ENCODE results near the gene DERL2. TPM values are rescaled to one million over a fixed set of nuclear protein-coding genes. Genes with fewer than 3 reads are reported as not detected.
A peak's percentile ranks its signal among the peaks of the same experiment; 100 is the strongest.
"Not testable (repeated sequence)": the region's sequence is repeated elsewhere in the genome, so short reads cannot be mapped to it uniquely, and the experiment has no call there.

DERL2 gene
- total and polyA plus RNA-seq, 9 of the 15 experiments (the other 6 are each of a cell fraction or from before 2014, with no cell fraction given): 11.5 to 105 (median 30.7) TPM

DNA sequence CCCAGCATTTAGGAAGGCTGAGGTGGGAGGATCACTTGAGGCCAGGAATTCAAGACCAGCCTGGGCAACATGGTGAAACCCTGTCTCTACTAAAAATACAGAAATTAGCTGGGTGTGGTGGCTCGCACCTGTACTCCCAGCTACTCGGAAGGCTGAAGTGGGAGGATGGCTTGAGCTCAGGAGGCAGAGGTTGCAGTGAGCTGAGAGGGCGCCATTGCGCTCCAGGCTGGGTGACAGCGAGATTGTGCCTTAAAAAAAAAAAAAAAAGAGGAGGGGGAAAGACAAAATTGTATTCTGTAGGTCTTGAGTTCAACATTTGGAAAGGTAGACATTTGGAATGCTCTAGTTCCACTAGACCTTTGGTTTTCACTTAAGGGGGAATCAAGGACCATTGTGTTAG lies 54.7 kb downstream of the DERL2 start:
- H3K27me3 ChIP-seq (ENCODE audit: control insufficient read depth in 2 of 2, insufficient read depth in 2 of 2, low read length in 2 of 2); H2AFZ ChIP-seq (ENCODE audit: low read depth, low read length); BruUV-seq (replicated peaks); H3K9me3 ChIP-seq (replicated peaks; ENCODE audit: control insufficient read depth, insufficient read depth, low read depth, low read length); H3K27ac ChIP-seq (ENCODE audit: extremely low read depth, low read depth, low read length); CTCF ChIA-PET (ENCODE audit: low intra/inter-chr PET ratio); H3K4me3 ChIP-seq; H4K20me1 ChIP-seq (replicated peaks; ENCODE audit: control insufficient read depth, insufficient read depth, low read length); H3K4me1 ChIP-seq (replicated peaks in 1 of 2; ENCODE audit: control insufficient read depth in 2 of 2, insufficient read depth in 2 of 2, low read length in 2 of 2); H3K9me1 ChIP-seq (ENCODE audit: control insufficient read depth, insufficient read depth, low read length); intact Hi-C loops (cut with micrococcal nuclease); H3K9ac ChIP-seq (ENCODE audit: insufficient read depth in 1 of 2, low read depth in 2 of 2, low read length in 2 of 2); H3K4me2 ChIP-seq (ENCODE audit: insufficient read depth, low read length); in situ Hi-C loops (cut with MboI): not testable (repeated sequence)
- ATAC-seq (peak; percentile 73), FAIRE-seq (peak; percentile 58), DNase-seq (ENCODE audit: extremely low read depth in 1 of 4, low spot score in 3 of 4) (peak in 1 of 4 experiments; percentile 50)
- Histone ChIP-seq H3K36me3 (ENCODE audit: control insufficient read depth, insufficient read depth, low read length) (peaks cover 78% of the 10 kb centered on the region), H3K79me2 (ENCODE audit: control insufficient read depth, insufficient read depth, low read length) (peaks cover 18% of the 10 kb centered on the region)
- TF ChIP-seq ZNF384 (IDR thresholded peaks at IDR 0.05; ENCODE audit: low read depth, low read length): peak; percentile 71
- TF ChIP-seq, protein P1, sequence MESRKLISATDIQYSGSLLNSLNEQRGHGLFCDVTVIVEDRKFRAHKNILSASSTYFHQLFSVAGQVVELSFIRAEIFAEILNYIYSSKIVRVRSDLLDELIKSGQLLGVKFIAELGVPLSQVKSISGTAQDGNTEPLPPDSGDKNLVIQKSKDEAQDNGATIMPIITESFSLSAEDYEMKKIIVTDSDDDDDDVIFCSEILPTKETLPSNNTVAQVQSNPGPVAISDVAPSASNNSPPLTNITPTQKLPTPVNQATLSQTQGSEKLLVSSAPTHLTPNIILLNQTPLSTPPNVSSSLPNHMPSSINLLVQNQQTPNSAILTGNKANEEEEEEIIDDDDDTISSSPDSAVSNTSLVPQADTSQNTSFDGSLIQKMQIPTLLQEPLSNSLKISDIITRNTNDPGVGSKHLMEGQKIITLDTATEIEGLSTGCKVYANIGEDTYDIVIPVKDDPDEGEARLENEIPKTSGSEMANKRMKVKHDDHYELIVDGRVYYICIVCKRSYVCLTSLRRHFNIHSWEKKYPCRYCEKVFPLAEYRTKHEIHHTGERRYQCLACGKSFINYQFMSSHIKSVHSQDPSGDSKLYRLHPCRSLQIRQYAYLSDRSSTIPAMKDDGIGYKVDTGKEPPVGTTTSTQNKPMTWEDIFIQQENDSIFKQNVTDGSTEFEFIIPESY (CRISPR knock-in tag; IDR thresholded peaks at IDR 0.05): peak; percentile 58; the same call in 1 of the 2 replicates
- POLR2A ChIA-PET: interaction anchor here (4.1 kb wide), 1 partner anchor 12 kb away, joined by 13 read pairs; the partner anchor contains the start of genes NUP88 and RPAIN
- no CpG with 5 or more reads among the region's 5 CpGs for WGBS (ENCODE audit: insufficient coverage, low coverage, missing lambda C conversion rate)

DNA sequence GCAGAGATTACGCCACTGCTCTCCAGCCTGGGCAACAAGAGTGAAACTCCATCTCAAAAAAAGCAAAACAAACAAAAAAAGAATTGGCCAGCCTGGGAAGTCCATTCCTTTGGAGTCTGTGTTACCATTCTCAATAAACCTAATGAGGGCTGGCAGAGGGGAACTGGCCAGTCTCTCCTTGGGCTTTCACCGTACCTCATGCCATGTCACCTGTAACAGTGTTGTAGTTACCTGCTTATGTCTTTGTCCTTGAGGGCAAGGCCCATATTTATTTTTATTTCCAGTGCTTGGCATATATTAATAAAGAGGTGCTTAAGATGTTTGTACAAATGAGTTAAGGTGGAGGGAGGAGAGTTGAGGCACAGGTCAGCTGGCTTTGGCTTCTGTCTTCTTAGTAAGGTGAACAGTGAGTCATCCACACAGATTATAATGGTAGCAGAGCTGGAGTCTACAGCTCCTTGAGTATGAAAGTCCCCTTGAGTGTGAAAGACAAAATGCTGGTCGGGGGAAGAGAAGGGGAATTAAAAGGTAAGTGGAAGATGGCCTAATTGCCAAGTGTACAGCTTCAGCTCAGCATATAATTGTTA lies 55.5 kb downstream of the DERL2 start:
- H3K36me3 ChIP-seq (ENCODE audit: control insufficient read depth, insufficient read depth, low read length): peaks cover 81% of the 10 kb centered on the region
- ChIA-PET CTCF (ENCODE audit: low intra/inter-chr PET ratio) (no interaction called here), POLR2A (interaction anchor here (4.1 kb wide), 1 partner anchor 11 kb away, joined by 13 read pairs; the partner anchor contains the start of genes NUP88 and RPAIN)
- no peaks in the 10 kb centered on the region for H3K4me1 ChIP-seq (replicated peaks in 1 of 2; ENCODE audit: control insufficient read depth in 2 of 2, insufficient read depth in 2 of 2, low read length in 2 of 2)
- intact Hi-C loops (cut with micrococcal nuclease) (no loop called here), in situ Hi-C loops (cut with MboI) (no loop called here)
- H3K79me2 ChIP-seq (ENCODE audit: control insufficient read depth, insufficient read depth, low read length): peaks cover 13% of the 10 kb centered on the region; the same call in 2 of the 3 replicates
- WGBS (ENCODE audit: insufficient coverage, low coverage, missing lambda C conversion rate): 75% methylated on average over 2 of the region's 3 CpGs
- no peak for FAIRE-seq
- no peak overlapping the region for H2AFZ ChIP-seq (ENCODE audit: low read depth, low read length)
- no peak overlapping the region for H3K4me2 ChIP-seq (ENCODE audit: insufficient read depth, low read length)
- BruUV-seq (replicated peaks): no TSS peak
- no peaks in the 10 kb centered on the region for H3K27me3 ChIP-seq (ENCODE audit: control insufficient read depth in 2 of 2, insufficient read depth in 2 of 2, low read length in 2 of 2)
- ATAC-seq: peak; percentile 14; the same call in 1 of the 3 replicates
- H3K27ac ChIP-seq (ENCODE audit: extremely low read depth, low read depth, low read length): no peak overlapping the region
- no peaks in the 10 kb centered on the region for H3K9me1 ChIP-seq (ENCODE audit: control insufficient read depth, insufficient read depth, low read length)
- no peak for DNase-seq (ENCODE audit: extremely low read depth in 1 of 4, low spot score in 3 of 4)
- H3K9me3 ChIP-seq (replicated peaks; ENCODE audit: control insufficient read depth, insufficient read depth, low read depth, low read length): no peaks in the 10 kb centered on the region
- H3K4me3 ChIP-seq: no peak overlapping the region
- no peak overlapping the region for H3K9ac ChIP-seq (ENCODE audit: insufficient read depth in 1 of 2, low read depth in 2 of 2, low read length in 2 of 2)
- H4K20me1 ChIP-seq (replicated peaks; ENCODE audit: control insufficient read depth, insufficient read depth, low read length): no peaks in the 10 kb centered on the region
- TF ChIP-seq, protein P2, sequence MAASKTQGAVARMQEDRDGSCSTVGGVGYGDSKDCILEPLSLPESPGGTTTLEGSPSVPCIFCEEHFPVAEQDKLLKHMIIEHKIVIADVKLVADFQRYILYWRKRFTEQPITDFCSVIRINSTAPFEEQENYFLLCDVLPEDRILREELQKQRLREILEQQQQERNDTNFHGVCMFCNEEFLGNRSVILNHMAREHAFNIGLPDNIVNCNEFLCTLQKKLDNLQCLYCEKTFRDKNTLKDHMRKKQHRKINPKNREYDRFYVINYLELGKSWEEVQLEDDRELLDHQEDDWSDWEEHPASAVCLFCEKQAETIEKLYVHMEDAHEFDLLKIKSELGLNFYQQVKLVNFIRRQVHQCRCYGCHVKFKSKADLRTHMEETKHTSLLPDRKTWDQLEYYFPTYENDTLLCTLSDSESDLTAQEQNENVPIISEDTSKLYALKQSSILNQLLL (CRISPR knock-in tag; IDR thresholded peaks at IDR 0.05; ENCODE audit: borderline replicate concordance): no peak
